ENCODE results near the gene CENPX. TPM values are rescaled to one million over a fixed set of nuclear protein-coding genes. Genes with fewer than 3 reads are reported as not detected.

The CENPX gene
- total RNA-seq, 4 donors from 2014 or later = 85.4 to 131 (median 104) TPM

- intact Hi-C loops (cut with DNase I; ENCODE audit: low total_unique reads) = no loop called here
- peaks cover 9% of the 10 kb centered on the region for H3K27me3 ChIP-seq
- H3K36me3 ChIP-seq = no peaks in the 10 kb centered on the region
- 90% methylated on average over 9 of the region's 16 CpGs; no CpG with 5 or more reads in 1 of the 2 donors for WGBS, 2 donors (ENCODE audit: low coverage in 1 of 2)
- TF ChIP-seq POLR2A (IDR thresholded peaks at IDR 0.05) (no peak), CTCF (IDR thresholded peaks at IDR 0.05) (no peak)
- no peak for DNase-seq
- H3K4me1 ChIP-seq = peaks cover 4 to 25% (median 18%) of the 10 kb centered on the region in 4 donors
- H3K27ac ChIP-seq = no peak overlapping the region
- H3K9me3 ChIP-seq = no peaks in the 10 kb centered on the region
- no peak overlapping the region for H3K4me3 ChIP-seq
- in situ Hi-C loops (cut with MboI; ENCODE audit: low pct_ligation_motif_present in 1 of 4, low pct_unique_long_range_greater_than_20kb in 1 of 4, low sequenced_read_pairs in 3 of 4) = loop anchor here in 3 of 4 donors (5.0 to 25.0 kb wide), 2 partner anchors 128 to 133 kb away; no protein-coding TSS in a partner anchor
Measured at GRCh38 chr17:82029391-82029790, 6.7 kb upstream of the CENPX start.

- Histone ChIP-seq H3K36me3 (no peaks in the 10 kb centered on the region), H3K27ac (no peak overlapping the region), H3K27me3 (peaks cover 9% of the 10 kb centered on the region), H3K9me3 (no peaks in the 10 kb centered on the region), H3K4me1 (peaks cover 6 to 30% (median 22%) of the 10 kb centered on the region in 4 donors), H3K4me3 (no peak overlapping the region)
- in situ Hi-C loops (cut with MboI; ENCODE audit: low pct_ligation_motif_present in 1 of 4, low pct_unique_long_range_greater_than_20kb in 1 of 4, low sequenced_read_pairs in 3 of 4) (loop anchor here in 3 of 4 donors (5.0 to 25.0 kb wide), 2 partner anchors 128 to 133 kb away; no protein-coding TSS in a partner anchor), intact Hi-C loops (cut with DNase I; ENCODE audit: low total_unique reads) (no loop called here)
- no peak for TF ChIP-seq POLR2AphosphoS5 (IDR thresholded peaks at IDR 0.05)
- no peak for TF ChIP-seq CTCF (IDR thresholded peaks at IDR 0.05)
- no peak for TF ChIP-seq EP300 (IDR thresholded peaks at IDR 0.05; ENCODE audit: low read depth)
- TF ChIP-seq POLR2A (IDR thresholded peaks at IDR 0.05) = no peak
- no peak for DNase-seq
- WGBS, 2 donors (ENCODE audit: low coverage in 1 of 2) = 98% methylated on average over 9 of the region's 9 CpGs; no CpG with 5 or more reads in 1 of the 2 donors
Measured at GRCh38 chr17:82028966-82029365, 6.3 kb upstream of the CENPX start.

GRCh38 chr17:82028246-82028645 is 5.6 kb upstream of the CENPX start:
- TF ChIP-seq POLR2A (IDR thresholded peaks at IDR 0.05) (no peak), POLR2AphosphoS5 (IDR thresholded peaks at IDR 0.05) (no peak), CTCF (IDR thresholded peaks at IDR 0.05) (no peak)
- intact Hi-C loops (cut with DNase I; ENCODE audit: low total_unique reads) = no loop called here
- H3K4me3 ChIP-seq = no peak overlapping the region
- in situ Hi-C loops (cut with MboI; ENCODE audit: low pct_ligation_motif_present in 1 of 4, low pct_unique_long_range_greater_than_20kb in 1 of 4, low sequenced_read_pairs in 3 of 4) = loop anchor here in 3 of 4 donors (5.0 to 25.0 kb wide), 2 partner anchors 129 to 134 kb away; no protein-coding TSS in a partner anchor
- no peaks in the 10 kb centered on the region for H3K9me3 ChIP-seq
- H3K4me1 ChIP-seq = peaks cover 10 to 36% (median 26%) of the 10 kb centered on the region in 4 donors
- no peaks in the 10 kb centered on the region for H3K36me3 ChIP-seq
- peaks cover 9% of the 10 kb centered on the region for H3K27me3 ChIP-seq
- no peak overlapping the region for H3K27ac ChIP-seq
- DNase-seq = no peak
- 97% methylated on average over 13 of the region's 13 CpGs; no CpG with 5 or more reads in 1 of the 2 donors for WGBS, 2 donors (ENCODE audit: low coverage in 1 of 2)

GRCh38 chr17:82025401-82026107 is 2.9 kb upstream of the CENPX start:
- Histone ChIP-seq H3K27me3 (no peaks in the 10 kb centered on the region), H3K4me3 (no peak overlapping the region), H3K27ac (no peak overlapping the region), H3K36me3 (no peaks in the 10 kb centered on the region), H3K4me1 (peaks cover 23 to 41% (median 30%) of the 10 kb centered on the region in 4 donors), H3K9me3 (no peaks in the 10 kb centered on the region)
- TF ChIP-seq EP300 (IDR thresholded peaks at IDR 0.05; ENCODE audit: low read depth) (no peak), POLR2AphosphoS5 (IDR thresholded peaks at IDR 0.05) (no peak), CTCF (IDR thresholded peaks at IDR 0.05) (no peak), POLR2A (IDR thresholded peaks at IDR 0.05) (no peak)
- in situ Hi-C loops (cut with MboI; ENCODE audit: low pct_ligation_motif_present in 1 of 4, low pct_unique_long_range_greater_than_20kb in 1 of 4, low sequenced_read_pairs in 3 of 4) (loop anchor here in 3 of 4 donors (5.0 to 25.0 kb wide), 2 partner anchors 132 to 137 kb away; no protein-coding TSS in a partner anchor), intact Hi-C loops (cut with DNase I; ENCODE audit: low total_unique reads) (no loop called here)
- 92% methylated on average over 25 of the region's 25 CpGs; no CpG with 5 or more reads in 1 of the 2 donors for WGBS, 2 donors (ENCODE audit: low coverage in 1 of 2)
- no peak for DNase-seq

Measured in transverse colon (tissue), 4 donors.